ENCODE data around the gene CASP8. TPM values are rescaled to one million over a fixed set of nuclear protein-coding genes. Genes with fewer than 3 reads are reported as not detected.

The CASP8 gene
- total RNA-seq, 1 experiment from 2014 or later, result 32.8 TPM

DNA sequence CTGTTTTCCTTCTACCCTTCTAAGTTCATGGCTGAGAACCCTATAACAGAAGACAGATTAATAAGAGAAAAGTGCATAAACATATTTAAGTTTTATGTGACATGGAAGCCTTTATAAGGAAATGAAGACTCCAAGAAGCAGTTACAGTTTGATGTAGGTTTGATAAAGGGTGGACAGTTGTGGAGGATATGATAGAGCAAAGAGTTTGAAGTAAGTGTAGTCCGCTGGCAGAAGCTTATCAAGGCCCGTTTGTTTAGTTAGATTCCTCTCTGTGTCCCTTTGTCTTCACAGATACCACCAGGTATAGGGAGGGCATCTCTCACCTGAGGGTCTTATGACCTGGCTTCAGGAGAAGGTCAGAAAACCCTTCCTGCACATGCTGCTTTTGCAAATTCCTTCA lies 10.4 kb upstream of the CASP8 start:
- no TSS peak for BruUV-seq (replicated peaks)
- TF ChIP-seq, protein P1, sequence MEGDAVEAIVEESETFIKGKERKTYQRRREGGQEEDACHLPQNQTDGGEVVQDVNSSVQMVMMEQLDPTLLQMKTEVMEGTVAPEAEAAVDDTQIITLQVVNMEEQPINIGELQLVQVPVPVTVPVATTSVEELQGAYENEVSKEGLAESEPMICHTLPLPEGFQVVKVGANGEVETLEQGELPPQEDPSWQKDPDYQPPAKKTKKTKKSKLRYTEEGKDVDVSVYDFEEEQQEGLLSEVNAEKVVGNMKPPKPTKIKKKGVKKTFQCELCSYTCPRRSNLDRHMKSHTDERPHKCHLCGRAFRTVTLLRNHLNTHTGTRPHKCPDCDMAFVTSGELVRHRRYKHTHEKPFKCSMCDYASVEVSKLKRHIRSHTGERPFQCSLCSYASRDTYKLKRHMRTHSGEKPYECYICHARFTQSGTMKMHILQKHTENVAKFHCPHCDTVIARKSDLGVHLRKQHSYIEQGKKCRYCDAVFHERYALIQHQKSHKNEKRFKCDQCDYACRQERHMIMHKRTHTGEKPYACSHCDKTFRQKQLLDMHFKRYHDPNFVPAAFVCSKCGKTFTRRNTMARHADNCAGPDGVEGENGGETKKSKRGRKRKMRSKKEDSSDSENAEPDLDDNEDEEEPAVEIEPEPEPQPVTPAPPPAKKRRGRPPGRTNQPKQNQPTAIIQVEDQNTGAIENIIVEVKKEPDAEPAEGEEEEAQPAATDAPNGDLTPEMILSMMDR (IDR thresholded peaks at IDR 0.05; ENCODE audit: unreplicated experiment), result no peak
- Mint-ChIP-seq H3K9me3 (ENCODE audit: unreplicated experiment) (no peaks in the 10 kb centered on the region), H3K4me3 (ENCODE audit: unreplicated experiment) (no peak overlapping the region), H3K27me3 (ENCODE audit: insufficient read depth, unreplicated experiment) (no peaks in the 10 kb centered on the region), H3K27ac (ENCODE audit: low read depth, unreplicated experiment) (no peak overlapping the region), H3K4me1 (ENCODE audit: insufficient read depth, unreplicated experiment) (peaks cover 5% of the 10 kb centered on the region), H3K36me3 (ENCODE audit: insufficient read depth, unreplicated experiment) (peaks cover 10% of the 10 kb centered on the region)
- DNase-seq (ENCODE audit: unreplicated experiment), result no peak
- POLR2A ChIA-PET, result interaction anchor here (0.7 to 1.1 kb wide), 2 partner anchors 12 to 38 kb away, joined by 3 to 5 read pairs; no protein-coding TSS in a partner anchor
- intact Hi-C loops (cut with micrococcal nuclease), result no loop called here
- CTCF ChIA-PET, result no interaction called here

DNA sequence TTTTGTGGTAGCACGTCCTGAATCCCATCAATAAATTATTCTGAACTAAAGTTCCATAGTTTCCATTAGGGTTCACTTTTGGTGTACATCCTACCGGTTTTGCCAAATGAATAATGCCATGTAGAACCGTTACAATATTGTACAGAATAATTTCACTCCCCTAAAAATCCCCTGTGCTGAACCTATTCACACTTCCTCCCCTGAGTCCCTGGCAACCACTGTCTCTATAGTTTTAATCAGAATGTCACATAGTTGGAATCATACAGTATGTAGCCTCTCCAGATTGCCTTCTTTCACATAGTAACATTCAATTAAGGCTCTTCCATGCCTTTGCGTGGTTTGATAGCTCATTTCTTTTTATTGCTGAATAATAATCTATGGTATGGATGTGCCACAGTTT lies 9.6 kb upstream of the CASP8 start:
- no peak overlapping the region for H3K4me3 Mint-ChIP-seq (ENCODE audit: unreplicated experiment)
- H3K9me3 Mint-ChIP-seq (ENCODE audit: unreplicated experiment), result no peaks in the 10 kb centered on the region
- no peaks in the 10 kb centered on the region for H3K27me3 Mint-ChIP-seq (ENCODE audit: insufficient read depth, unreplicated experiment)
- H3K27ac Mint-ChIP-seq (ENCODE audit: low read depth, unreplicated experiment), result no peak overlapping the region
- peaks cover 5% of the 10 kb centered on the region for H3K4me1 Mint-ChIP-seq (ENCODE audit: insufficient read depth, unreplicated experiment)
- TF ChIP-seq, protein P1 (IDR thresholded peaks at IDR 0.05; ENCODE audit: unreplicated experiment), result no peak
- H3K36me3 Mint-ChIP-seq (ENCODE audit: insufficient read depth, unreplicated experiment), result peaks cover 10% of the 10 kb centered on the region
- no peak for DNase-seq (ENCODE audit: unreplicated experiment)
- CTCF ChIA-PET, result no interaction called here
- intact Hi-C loops (cut with micrococcal nuclease), result no loop called here
- POLR2A ChIA-PET, result no interaction called here
- BruUV-seq (replicated peaks), result no TSS peak

DNA sequence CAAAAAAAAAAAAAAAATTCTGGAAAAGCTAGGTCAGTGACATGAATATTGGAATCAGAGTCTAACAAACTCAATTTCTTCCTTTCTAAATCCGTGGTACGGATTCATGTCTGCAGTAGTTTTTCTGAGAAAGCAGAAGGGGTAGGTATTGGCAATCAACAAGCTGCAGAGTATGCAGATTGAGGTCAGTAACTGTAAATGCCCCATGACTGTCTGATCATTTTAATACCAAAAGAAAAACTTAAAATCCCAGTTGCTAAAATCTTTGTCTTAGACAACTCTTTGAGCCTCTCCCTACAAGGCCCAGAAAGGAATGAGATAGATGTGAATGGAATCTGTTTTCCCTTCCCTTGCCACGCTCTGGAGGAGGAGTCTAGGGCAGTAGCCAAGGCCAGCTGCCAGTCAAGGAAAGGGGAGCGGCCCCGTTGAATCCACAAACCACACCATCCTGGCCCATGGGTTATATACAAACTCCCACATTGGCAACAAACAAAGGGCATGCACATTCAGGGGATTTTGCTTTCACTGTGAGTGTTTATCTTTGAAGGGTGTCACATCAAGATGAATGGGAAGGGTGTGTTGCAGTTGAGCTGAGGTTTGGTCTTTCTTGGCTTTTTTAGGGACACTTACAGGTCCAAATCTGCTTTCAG lies 6.1 kb upstream of the CASP8 start:
- intact Hi-C loops (cut with micrococcal nuclease), result no loop called here
- H3K4me1 Mint-ChIP-seq (ENCODE audit: insufficient read depth, unreplicated experiment), result no peaks in the 10 kb centered on the region

DNA sequence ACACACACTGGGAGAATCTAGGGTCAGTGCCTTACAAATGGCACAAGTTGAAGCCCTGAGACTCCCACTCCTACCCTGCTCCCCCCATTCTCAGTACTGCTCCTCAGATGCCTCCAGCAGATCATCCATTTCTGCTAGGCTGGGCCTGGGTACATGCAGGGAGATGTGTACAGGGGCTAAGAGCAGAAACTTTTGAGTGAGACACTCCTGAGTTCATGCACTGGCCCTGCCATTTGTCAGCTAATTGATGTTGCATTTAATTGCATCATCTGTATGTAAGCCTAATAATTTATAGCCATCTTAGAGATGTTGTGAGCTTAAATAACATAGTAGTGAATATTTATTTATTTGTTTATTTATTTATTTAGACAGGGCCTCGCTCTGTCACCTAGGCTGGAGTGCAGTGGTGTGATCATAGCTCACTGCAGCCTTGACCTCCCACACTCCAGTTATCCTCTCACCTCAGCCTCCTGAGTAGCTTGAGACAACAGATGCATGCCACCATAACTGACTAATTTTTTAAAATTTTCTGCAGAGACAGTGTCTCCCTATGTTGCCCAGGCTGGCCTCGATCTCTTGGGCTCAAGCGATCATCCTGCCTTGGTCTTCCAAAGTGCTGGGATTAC lies 4.8 kb upstream of the CASP8 start:
- ChIA-PET CTCF (interaction anchor here (1.2 to 1.3 kb wide), 2 partner anchors 18 to 23 kb away, joined by 4 read pairs; no protein-coding TSS in a partner anchor), POLR2A (interaction anchor here (2.0 kb wide), 1 partner anchor 22 kb away, joined by 6 read pairs; no protein-coding TSS in a partner anchor)
- Mint-ChIP-seq H3K4me3 (ENCODE audit: unreplicated experiment) (no peak overlapping the region), H3K9me3 (ENCODE audit: unreplicated experiment) (no peaks in the 10 kb centered on the region), H3K4me1 (ENCODE audit: insufficient read depth, unreplicated experiment) (peaks cover 5% of the 10 kb centered on the region), H3K27ac (ENCODE audit: low read depth, unreplicated experiment) (peak overlapping the region; percentile 12), H3K27me3 (ENCODE audit: insufficient read depth, unreplicated experiment) (no peaks in the 10 kb centered on the region), H3K36me3 (ENCODE audit: insufficient read depth, unreplicated experiment) (peaks cover 6% of the 10 kb centered on the region)
- TF ChIP-seq, protein P1 (IDR thresholded peaks at IDR 0.05; ENCODE audit: unreplicated experiment), result no peak
- BruUV-seq (replicated peaks), result no TSS peak
- intact Hi-C loops (cut with micrococcal nuclease), result no loop called here
- no peak for DNase-seq (ENCODE audit: unreplicated experiment)

More for the DNA sequence above, 6.1 kb upstream of the CASP8 start:
- no TSS peak for BruUV-seq (replicated peaks)
- no peaks in the 10 kb centered on the region for H3K9me3 Mint-ChIP-seq (ENCODE audit: unreplicated experiment)
- H3K27me3 Mint-ChIP-seq (ENCODE audit: insufficient read depth, unreplicated experiment), result no peaks in the 10 kb centered on the region
- POLR2A ChIA-PET, result interaction anchor here (0.6 to 2.0 kb wide), 2 partner anchors 21 to 44 kb away, joined by 3 to 6 read pairs; no protein-coding TSS in a partner anchor
- DNase-seq (ENCODE audit: unreplicated experiment), result peak; percentile 76
- CTCF ChIA-PET, result interaction anchor here (0.6 to 1.2 kb wide), 8 partner anchors 9 to 695 kb away, joined by 3 to 4 read pairs (median 3); no protein-coding TSS in a partner anchor
- peaks cover 6% of the 10 kb centered on the region for H3K36me3 Mint-ChIP-seq (ENCODE audit: insufficient read depth, unreplicated experiment)
- H3K4me3 Mint-ChIP-seq (ENCODE audit: unreplicated experiment), result no peak overlapping the region
- TF ChIP-seq, protein P1 (IDR thresholded peaks at IDR 0.05; ENCODE audit: unreplicated experiment), result no peak
- peak overlapping the region; percentile 12 for H3K27ac Mint-ChIP-seq (ENCODE audit: low read depth, unreplicated experiment)
